ENCODE measurements around the gene GABRB1.

Gene GABRB1

DNA sequence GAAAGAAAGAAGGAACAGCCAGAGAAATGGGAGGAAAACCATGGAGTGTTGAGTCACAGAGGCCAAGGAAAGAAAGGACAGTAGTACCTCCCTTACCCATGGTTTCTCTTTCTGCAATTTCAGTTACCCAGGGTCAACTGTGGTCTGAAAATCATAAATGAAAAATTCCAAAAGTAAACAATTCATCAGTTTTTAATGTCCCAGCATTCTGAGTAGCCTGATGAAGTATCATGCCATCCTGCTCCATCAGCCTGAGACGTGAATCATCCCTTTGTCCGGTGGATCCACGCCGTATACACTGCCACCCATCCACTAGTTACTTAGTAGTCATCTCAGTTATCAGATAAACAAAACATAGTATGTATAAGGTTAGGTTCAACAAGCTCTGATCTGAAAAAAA lies 318.0 kb downstream of the GABRB1 start:
- Histone ChIP-seq H3K4me2 (ENCODE audit: low read length) (no peak overlapping the region), H3K27ac (ENCODE audit: low read depth, low read length, poor library complexity, severe bottlenecking) (no peak overlapping the region), H3K9me2 (ENCODE audit: low read depth, low read length) (no peaks in the 10 kb centered on the region), H3K4me3 (ENCODE audit: low read depth, low read length, poor library complexity, severe bottlenecking) (no peak overlapping the region), H3K27me3 (ENCODE audit: insufficient read depth, low read length) (no peaks in the 10 kb centered on the region), H2AFZ (ENCODE audit: low read length) (no peak overlapping the region), H3K36me3 (ENCODE audit: insufficient read depth, low read length) (no peaks in the 10 kb centered on the region), H3K79me2 (ENCODE audit: insufficient read depth, low read length) (no peaks in the 10 kb centered on the region), H3K9ac (ENCODE audit: low read length) (no peak overlapping the region), H3K4me1 (ENCODE audit: insufficient read depth, low read length, severe bottlenecking) (no peaks in the 10 kb centered on the region), H3F3A (ENCODE audit: insufficient read depth, low read length) (no peaks in the 10 kb centered on the region), H4K20me1 (ENCODE audit: insufficient read depth, low read length) (no peaks in the 10 kb centered on the region), H3K9me3 (ENCODE audit: low read length) (no peaks in the 10 kb centered on the region)
- TF ChIP-seq, protein P1, sequence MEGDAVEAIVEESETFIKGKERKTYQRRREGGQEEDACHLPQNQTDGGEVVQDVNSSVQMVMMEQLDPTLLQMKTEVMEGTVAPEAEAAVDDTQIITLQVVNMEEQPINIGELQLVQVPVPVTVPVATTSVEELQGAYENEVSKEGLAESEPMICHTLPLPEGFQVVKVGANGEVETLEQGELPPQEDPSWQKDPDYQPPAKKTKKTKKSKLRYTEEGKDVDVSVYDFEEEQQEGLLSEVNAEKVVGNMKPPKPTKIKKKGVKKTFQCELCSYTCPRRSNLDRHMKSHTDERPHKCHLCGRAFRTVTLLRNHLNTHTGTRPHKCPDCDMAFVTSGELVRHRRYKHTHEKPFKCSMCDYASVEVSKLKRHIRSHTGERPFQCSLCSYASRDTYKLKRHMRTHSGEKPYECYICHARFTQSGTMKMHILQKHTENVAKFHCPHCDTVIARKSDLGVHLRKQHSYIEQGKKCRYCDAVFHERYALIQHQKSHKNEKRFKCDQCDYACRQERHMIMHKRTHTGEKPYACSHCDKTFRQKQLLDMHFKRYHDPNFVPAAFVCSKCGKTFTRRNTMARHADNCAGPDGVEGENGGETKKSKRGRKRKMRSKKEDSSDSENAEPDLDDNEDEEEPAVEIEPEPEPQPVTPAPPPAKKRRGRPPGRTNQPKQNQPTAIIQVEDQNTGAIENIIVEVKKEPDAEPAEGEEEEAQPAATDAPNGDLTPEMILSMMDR (IDR thresholded peaks at IDR 0.05; ENCODE audit: low read length), result no peak

DNA sequence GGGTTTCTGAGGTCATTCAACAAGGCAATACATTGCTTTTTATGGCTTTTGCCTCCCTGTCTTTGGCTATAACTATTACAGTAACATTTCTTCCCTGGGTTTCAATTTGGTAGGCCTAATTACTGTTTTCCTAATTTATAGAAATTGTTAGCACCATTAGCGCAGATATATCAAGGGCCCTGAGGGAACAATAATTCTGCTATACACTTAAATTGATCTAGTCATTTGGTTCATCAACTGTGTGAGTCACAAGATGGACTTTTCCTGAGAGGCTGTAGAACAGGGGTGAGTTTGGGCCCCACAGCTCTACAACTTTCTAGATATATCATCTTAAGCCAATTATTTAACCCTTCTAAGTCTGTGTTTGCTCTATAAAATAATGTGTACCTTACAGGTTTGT lies 324.2 kb downstream of the GABRB1 start:
- H3F3A ChIP-seq (ENCODE audit: insufficient read depth, low read length), result no peaks in the 10 kb centered on the region
- no peaks in the 10 kb centered on the region for H3K9me2 ChIP-seq (ENCODE audit: low read depth, low read length)
- H3K27ac ChIP-seq (ENCODE audit: low read depth, low read length, poor library complexity, severe bottlenecking), result no peak overlapping the region
- no peak overlapping the region for H3K4me3 ChIP-seq (ENCODE audit: low read depth, low read length, poor library complexity, severe bottlenecking)
- no peaks in the 10 kb centered on the region for H3K4me1 ChIP-seq (ENCODE audit: insufficient read depth, low read length, severe bottlenecking)
- H3K4me2 ChIP-seq (ENCODE audit: low read length), result no peak overlapping the region
- H3K27me3 ChIP-seq (ENCODE audit: insufficient read depth, low read length), result no peaks in the 10 kb centered on the region
- H4K20me1 ChIP-seq (ENCODE audit: insufficient read depth, low read length), result no peaks in the 10 kb centered on the region
- no peaks in the 10 kb centered on the region for H3K9me3 ChIP-seq (ENCODE audit: low read length)
- no peaks in the 10 kb centered on the region for H3K79me2 ChIP-seq (ENCODE audit: insufficient read depth, low read length)
- H2AFZ ChIP-seq (ENCODE audit: low read length), result no peak overlapping the region
- no peak for TF ChIP-seq EZH2 (IDR thresholded peaks at IDR 0.05; ENCODE audit: borderline replicate concordance, low read length)
- TF ChIP-seq, protein P1 (IDR thresholded peaks at IDR 0.05; ENCODE audit: low read length), result no peak
- H3K36me3 ChIP-seq (ENCODE audit: insufficient read depth, low read length), result no peaks in the 10 kb centered on the region
- H3K9ac ChIP-seq (ENCODE audit: low read length), result no peak overlapping the region

DNA sequence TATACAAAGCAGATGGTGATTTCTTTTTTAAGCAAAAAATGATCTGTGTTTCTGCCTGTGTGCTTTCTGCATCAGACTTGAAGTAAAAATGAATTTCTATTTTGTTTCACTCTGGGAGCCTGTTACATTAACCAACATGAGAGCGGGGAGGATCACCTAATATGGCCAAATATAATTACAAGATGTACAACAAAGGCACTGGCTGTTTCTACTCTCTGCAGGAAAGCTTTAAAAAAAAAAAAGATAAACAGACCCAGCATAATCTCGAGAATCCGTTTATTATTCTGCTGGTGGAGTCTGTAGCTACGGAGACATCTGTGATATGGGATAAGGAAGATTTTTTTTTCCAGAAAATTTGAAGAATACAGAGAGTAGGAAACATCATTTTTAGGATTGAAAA lies 328.5 kb downstream of the GABRB1 start:
- Histone ChIP-seq H3K79me2 (ENCODE audit: insufficient read depth, low read length) (no peaks in the 10 kb centered on the region), H4K20me1 (ENCODE audit: insufficient read depth, low read length) (no peaks in the 10 kb centered on the region), H3K27ac (ENCODE audit: low read depth, low read length, poor library complexity, severe bottlenecking) (no peak overlapping the region), H3K4me3 (ENCODE audit: low read depth, low read length, poor library complexity, severe bottlenecking) (no peak overlapping the region), H3K36me3 (ENCODE audit: insufficient read depth, low read length) (no peaks in the 10 kb centered on the region), H3K4me1 (ENCODE audit: insufficient read depth, low read length, severe bottlenecking) (no peaks in the 10 kb centered on the region), H3K27me3 (ENCODE audit: insufficient read depth, low read length) (no peaks in the 10 kb centered on the region), H3K9me3 (ENCODE audit: low read length) (no peaks in the 10 kb centered on the region), H3F3A (ENCODE audit: insufficient read depth, low read length) (no peaks in the 10 kb centered on the region), H3K9ac (ENCODE audit: low read length) (no peak overlapping the region), H3K4me2 (ENCODE audit: low read length) (no peak overlapping the region), H3K9me2 (ENCODE audit: low read depth, low read length) (no peaks in the 10 kb centered on the region), H2AFZ (ENCODE audit: low read length) (no peak overlapping the region)
- TF ChIP-seq, protein P1 (IDR thresholded peaks at IDR 0.05; ENCODE audit: low read length), result no peak
